NT2/D1 (cell line): Measurements from ENCODE around the gene PARD3.

Experiments
- YY1 ChIP-seq: IDR thresholded peaks from 2 replicates; pipeline ENCODE4 v1.6.1; 2011; ENCODE audit not compliant: insufficient read length, insufficient read depth
- ZNF274 ChIP-seq: IDR thresholded peaks from 2 replicates; pipeline ENCODE4 v1.6.1; 2011; ENCODE audit warnings: mild to moderate bottlenecking, low read depth, low read length

GRCh38 chr10:34247560-34247959 lies 567.5 kb downstream of the PARD3 start:
- no peak for TF ChIP-seq ZNF274
- TF ChIP-seq YY1 = no peak
